CD4-positive, alpha-beta T cell (primary cell): Measurements from ENCODE around the gene LRRC25. TPM values are rescaled to one million over a fixed set of nuclear protein-coding genes. Genes with fewer than 3 reads are reported as not detected.
"Not testable (repeated sequence)": the region's sequence is repeated elsewhere in the genome, so short reads cannot be mapped to it uniquely, and the experiment has no call there.

Source experiments
- ATAC-seq: fragments of 200-7000 bp; cut with Tn5 transposase; one replicate; pipeline ENCODE4 v1.10.0; 2022; ENCODE audit warnings: mild to moderate bottlenecking; ENCODE audit not compliant: poor library complexity
- CTCF ChIA-PET: fragments of 350-600 bp; sonication (Branson Sonifier 250); formaldehyde crosslinking; loops from one replicate; lab custom pipeline; 2021; ENCODE audit warnings: antibody characterized with exemption, inconsistent platforms; lab: Charles Lee
- POLR2A ChIA-PET: fragments of 350-600 bp; sonication (Branson Sonifier 250); formaldehyde crosslinking; loops from one replicate; lab custom pipeline; 2021; ENCODE audit warnings: antibody characterized with exemption, inconsistent platforms; lab: Charles Lee
- DNase-seq, 14 experiments: peaks; one replicate each; pipeline ENCODE4 v3.0.0-alpha.2; 2013 to 2020; ENCODE audit warnings: mixed read lengths in 2 of 14
- H3K27ac ChIP-seq, 2 donors: one replicate each; pipeline versions ENCODE4 v1.5.1 to v1.7.0; 2013; ENCODE audit warnings: low read length in 2 of 2, low read depth in 1 of 2, mild to moderate bottlenecking in 1 of 2
- H3K27me3 ChIP-seq, 2 experiments: 1 replicate in 1 of 2; 2 replicates in 1 of 2; pipeline versions ENCODE4 v1.6.1 to v1.7.0; 2013; ENCODE audit warnings: low read length in 2 of 2, control low read depth in 1 of 2, mild to moderate bottlenecking in 1 of 2, moderate library complexity in 1 of 2; ENCODE audit not compliant: insufficient read depth in 2 of 2, control insufficient read depth in 1 of 2
- H3K36me3 ChIP-seq: one replicate; pipeline ENCODE4 v1.6.1; 2013; ENCODE audit warnings: low read length, control low read depth; ENCODE audit not compliant: insufficient read depth
- H3K4me1 ChIP-seq: one replicate; pipeline ENCODE4 v1.6.1; 2013; ENCODE audit warnings: low read length, control low read depth; ENCODE audit not compliant: insufficient read depth
- H3K4me3 ChIP-seq: one replicate; pipeline ENCODE4 v1.5.1; 2013; ENCODE audit warnings: mild to moderate bottlenecking, low read length, moderate library complexity
- H3K9me3 ChIP-seq, 2 experiments: 1 replicate in 1 of 2; 2 replicates in 1 of 2; pipeline versions ENCODE4 v1.6.1 to v1.7.0; 2013; ENCODE audit warnings: low read length in 2 of 2, mild to moderate bottlenecking in 2 of 2, control low read depth in 1 of 2, moderate library complexity in 1 of 2; ENCODE audit not compliant: control insufficient read depth in 1 of 2, insufficient read depth in 1 of 2
- H3K27ac Mint-ChIP-seq: one replicate; pipeline ENCODE4 v1.8.0; 2020; ENCODE audit warnings: mixed read lengths
- H3K27me3 Mint-ChIP-seq: one replicate; pipeline ENCODE4 v1.8.0; 2021; ENCODE audit warnings: mixed read lengths
- H3K36me3 Mint-ChIP-seq: one replicate; pipeline ENCODE4 v1.8.0; 2021; ENCODE audit warnings: low read depth, mixed read lengths
- H3K4me1 Mint-ChIP-seq: one replicate; pipeline ENCODE4 v1.8.0; 2021; ENCODE audit warnings: low read depth, mixed read lengths
- H3K4me3 Mint-ChIP-seq: one replicate; pipeline ENCODE4 v1.8.0; 2020; ENCODE audit warnings: mild to moderate bottlenecking, mixed read lengths
- H3K9me3 Mint-ChIP-seq: one replicate; pipeline ENCODE4 v1.8.0; 2020; ENCODE audit warnings: mixed read lengths
- CTCF ChIP-seq: fragments of 200-600 bp; IDR thresholded peaks from one replicate; pipeline ENCODE4 v1.8.0; 2022; ENCODE audit warnings: antibody characterized with exemption, mild to moderate bottlenecking
- intact Hi-C, 2 experiments: fragments of 100-400 bp; cut with DNase I in 1 of 2; cut with micrococcal nuclease in 1 of 2; formaldehyde crosslinking; loops; one replicate each; pipeline versions ENCODE4 v1.15.1 to v1.9.0; 2023 to 2025; cut with DNase I, micrococcal nuclease
- total RNA-seq, 174 experiments: library from RNA in 2 of 174; stranded (reverse) in 2 of 174; gene quantifications; one replicate each; pipeline ENCODE4 v1.2.3 and lab custom pipeline; 2021 to 2026

LRRC25 gene
- total RNA-seq, 2 experiments from 2014 or later = 0.82 to 0.92 TPM

GRCh38 chr19:18412610-18413239 lies 15.3 kb upstream of the LRRC25 start:
- POLR2A ChIA-PET = interaction anchor here (2.2 kb wide), 1 partner anchor 24 kb away, joined by 8 read pairs; no protein-coding TSS in a partner anchor
- H3K4me3 Mint-ChIP-seq = no peak overlapping the region
- H3K36me3 Mint-ChIP-seq = no peaks in the 10 kb centered on the region
- no peak for TF ChIP-seq CTCF
- peaks cover 11 to 21% of the 10 kb centered on the region in 2 experiments for H3K27me3 ChIP-seq
- peaks cover 39% of the 10 kb centered on the region for H3K27me3 Mint-ChIP-seq
- intact Hi-C loops = loop anchor here in 1 of 2 experiments (5.0 kb wide), 1 partner anchor 160 kb away; no protein-coding TSS in a partner anchor
- CTCF ChIA-PET = interaction anchor here (6.7 kb wide), 1 partner anchor 23 kb away, joined by 53 read pairs; no protein-coding TSS in a partner anchor
- no peak overlapping the region for H3K27ac Mint-ChIP-seq
- ATAC-seq (no peak), DNase-seq (peak in 1 of 14 experiments; percentile 39)
- H3K9me3 Mint-ChIP-seq = no peaks in the 10 kb centered on the region
- H3K4me1 ChIP-seq = peaks cover 44% of the 10 kb centered on the region
- peaks cover 41% of the 10 kb centered on the region for H3K4me1 Mint-ChIP-seq
- H3K36me3 ChIP-seq = no peaks in the 10 kb centered on the region
- no peak overlapping the region for H3K27ac ChIP-seq
- no peak overlapping the region for H3K4me3 ChIP-seq
- H3K9me3 ChIP-seq = no peaks in the 10 kb centered on the region

GRCh38 chr19:18408053-18408476 lies 10.6 kb upstream of the LRRC25 start:
- H3K4me3 Mint-ChIP-seq = no peak overlapping the region
- Histone ChIP-seq H3K27ac (no peak overlapping the region), H3K4me1 (peaks cover 6% of the 10 kb centered on the region), H3K4me3 (no peak overlapping the region), H3K36me3 (no peaks in the 10 kb centered on the region), H3K27me3 (no peaks in the 10 kb centered on the region), H3K9me3 (no peaks in the 10 kb centered on the region)
- H3K36me3 Mint-ChIP-seq = no peaks in the 10 kb centered on the region
- intact Hi-C loops = no loop called here
- H3K9me3 Mint-ChIP-seq = no peaks in the 10 kb centered on the region
- CTCF ChIA-PET = no interaction called here
- peaks cover 10% of the 10 kb centered on the region for H3K27me3 Mint-ChIP-seq
- ATAC-seq = no peak
- no peak overlapping the region for H3K27ac Mint-ChIP-seq
- peak; percentile 26 for TF ChIP-seq CTCF
- DNase-seq = peak in 2 of 14 experiments; percentile 43 to 51
- POLR2A ChIA-PET = no interaction called here
- peaks cover 5% of the 10 kb centered on the region for H3K4me1 Mint-ChIP-seq

GRCh38 chr19:18406749-18407148 lies 9.3 kb upstream of the LRRC25 start:
- ChIA-PET CTCF (no interaction called here), POLR2A (interaction anchor here (0.6 kb wide), 1 partner anchor 90 kb away, joined by 4 read pairs; no protein-coding TSS in a partner anchor)
- no peak overlapping the region for H3K27ac ChIP-seq
- Mint-ChIP-seq H3K9me3 (no peaks in the 10 kb centered on the region), H3K4me3 (no peak overlapping the region), H3K27me3 (peaks cover 5% of the 10 kb centered on the region), H3K36me3 (no peaks in the 10 kb centered on the region), H3K27ac (no peak overlapping the region), H3K4me1 (peaks cover 5% of the 10 kb centered on the region)
- ATAC-seq = no peak
- TF ChIP-seq CTCF = no peak
- H3K27me3 ChIP-seq = no peaks in the 10 kb centered on the region
- H3K36me3 ChIP-seq = no peaks in the 10 kb centered on the region
- intact Hi-C loops = no loop called here
- no peak overlapping the region for H3K4me3 ChIP-seq
- no peaks in the 10 kb centered on the region for H3K9me3 ChIP-seq
- H3K4me1 ChIP-seq = peaks cover 6% of the 10 kb centered on the region
- DNase-seq = no peak

- H3K27me3 ChIP-seq, H3K36me3 ChIP-seq, H3K27ac ChIP-seq, ATAC-seq, H3K4me1 ChIP-seq, H3K4me1 Mint-ChIP-seq, H3K27me3 Mint-ChIP-seq, H3K4me3 ChIP-seq, intact Hi-C loops, CTCF ChIA-PET, H3K36me3 Mint-ChIP-seq, H3K4me3 Mint-ChIP-seq, H3K9me3 Mint-ChIP-seq, DNase-seq, H3K9me3 ChIP-seq, POLR2A ChIA-PET, H3K27ac Mint-ChIP-seq: not testable (repeated sequence)
Observed at GRCh38 chr19:18405754-18406153, 8.3 kb upstream of the LRRC25 start.

GRCh38 chr19:18402455-18403248 lies 5.2 kb upstream of the LRRC25 start:
- H3K4me3 Mint-ChIP-seq, H3K27ac Mint-ChIP-seq, CTCF ChIA-PET, H3K9me3 ChIP-seq, H3K9me3 Mint-ChIP-seq, H3K4me3 ChIP-seq, POLR2A ChIA-PET, intact Hi-C loops, H3K36me3 ChIP-seq, H3K36me3 Mint-ChIP-seq, H3K4me1 Mint-ChIP-seq, ATAC-seq, H3K27ac ChIP-seq, H3K4me1 ChIP-seq, DNase-seq: not testable (repeated sequence)
- peaks cover 14% of the 10 kb centered on the region for H3K27me3 Mint-ChIP-seq
- peaks cover 6 to 10% of the 10 kb centered on the region in 2 experiments for H3K27me3 ChIP-seq
